Astrocyte (in vitro differentiated cells and primary cell): ENCODE results near the gene SNAP47.

Experiments
- EZH2 ChIP-seq: IDR thresholded peaks from 2 replicates; pipeline ENCODE4 v1.6.1; 2012; ENCODE audit warnings: mild to moderate bottlenecking, low read length, inconsistent platforms; ENCODE audit not compliant: insufficient read depth
- TF ChIP-seq, protein P1 (sequence below): IDR thresholded peaks from 2 replicates; pipeline ENCODE4 v1.5.1; 2011; ENCODE audit warnings: low read depth, mild to moderate bottlenecking, inconsistent platforms, low read length, moderate library complexity; ENCODE audit not compliant: insufficient read depth

GRCh38 chr1:227778401-227778947, 43.2 kb downstream of the SNAP47 start:
- TF ChIP-seq, protein P1, sequence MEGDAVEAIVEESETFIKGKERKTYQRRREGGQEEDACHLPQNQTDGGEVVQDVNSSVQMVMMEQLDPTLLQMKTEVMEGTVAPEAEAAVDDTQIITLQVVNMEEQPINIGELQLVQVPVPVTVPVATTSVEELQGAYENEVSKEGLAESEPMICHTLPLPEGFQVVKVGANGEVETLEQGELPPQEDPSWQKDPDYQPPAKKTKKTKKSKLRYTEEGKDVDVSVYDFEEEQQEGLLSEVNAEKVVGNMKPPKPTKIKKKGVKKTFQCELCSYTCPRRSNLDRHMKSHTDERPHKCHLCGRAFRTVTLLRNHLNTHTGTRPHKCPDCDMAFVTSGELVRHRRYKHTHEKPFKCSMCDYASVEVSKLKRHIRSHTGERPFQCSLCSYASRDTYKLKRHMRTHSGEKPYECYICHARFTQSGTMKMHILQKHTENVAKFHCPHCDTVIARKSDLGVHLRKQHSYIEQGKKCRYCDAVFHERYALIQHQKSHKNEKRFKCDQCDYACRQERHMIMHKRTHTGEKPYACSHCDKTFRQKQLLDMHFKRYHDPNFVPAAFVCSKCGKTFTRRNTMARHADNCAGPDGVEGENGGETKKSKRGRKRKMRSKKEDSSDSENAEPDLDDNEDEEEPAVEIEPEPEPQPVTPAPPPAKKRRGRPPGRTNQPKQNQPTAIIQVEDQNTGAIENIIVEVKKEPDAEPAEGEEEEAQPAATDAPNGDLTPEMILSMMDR, result no peak
- no peak for TF ChIP-seq EZH2
